Thymus (tissue), 11 donors: ENCODE measurements around the gene AHCY. TPM values are rescaled to one million over a fixed set of nuclear protein-coding genes. Genes with fewer than 3 reads are reported as not detected.
A peak's percentile ranks its signal among the peaks of the same experiment; 100 is the strongest.
"Not testable (repeated sequence)": the region's sequence is repeated elsewhere in the genome, so short reads cannot be mapped to it uniquely, and the experiment has no call there.

Source experiments
- DNase-seq, 9 donors: peaks; one replicate each; pipeline ENCODE4 v3.0.0-alpha.2; 2013; ENCODE audit warnings: low spot score in 9 of 9, low read depth in 6 of 9, missing footprints in 1 of 9
- H3K27ac ChIP-seq, 2 donors: one replicate each; pipeline ENCODE4 v1.5.1; 2013; ENCODE audit warnings: control low read depth in 1 of 2, low read depth in 1 of 2, low read length in 1 of 2, mild to moderate bottlenecking in 1 of 2, moderate library complexity in 1 of 2
- H3K27me3 ChIP-seq, 2 donors: one replicate each; pipeline ENCODE4 v1.5.1; 2013; ENCODE audit warnings: low read length in 1 of 2; ENCODE audit not compliant: control insufficient read depth in 2 of 2, insufficient read depth in 1 of 2
- H3K36me3 ChIP-seq, 2 donors: one replicate each; pipeline ENCODE4 v1.5.1; 2013; ENCODE audit warnings: low read length in 1 of 2, mild to moderate bottlenecking in 1 of 2, moderate library complexity in 1 of 2; ENCODE audit not compliant: control insufficient read depth in 2 of 2, insufficient read depth in 2 of 2
- H3K4me1 ChIP-seq, 2 donors: one replicate each; pipeline ENCODE4 v1.5.1; 2013; ENCODE audit warnings: low read length in 2 of 2; ENCODE audit not compliant: control insufficient read depth in 2 of 2, insufficient read depth in 2 of 2
- H3K4me3 ChIP-seq, 2 donors: one replicate each; pipeline ENCODE4 v1.5.1; 2013; ENCODE audit warnings: low read length in 2 of 2, control low read depth in 1 of 2, mild to moderate bottlenecking in 1 of 2
- H3K9me3 ChIP-seq, 2 donors: one replicate each; pipeline ENCODE4 v1.5.1; 2013; ENCODE audit warnings: low read length in 1 of 2, mild to moderate bottlenecking in 1 of 2; ENCODE audit not compliant: control insufficient read depth in 2 of 2, insufficient read depth in 1 of 2
- WGBS: extraction: QIAGEN DNeasy Blood & Tissue Kit; methylation state at CpG from one replicate; pipeline ENCODE4 v1.1.7; 2013; 5-methylcytosine and 5-hydroxymethylcytosine counted together
- polyA plus RNA-seq: library from polyadenylated mRNA; stranded (reverse); fragments of 200-250 nt; gene quantifications from one replicate; pipeline ENCODE4 v1.2.3, GENCODE V29; 2013
- total RNA-seq: library from RNA; stranded (reverse); fragments of 120-200 nt; gene quantifications from one replicate; pipeline ENCODE4 v1.2.4, GENCODE V29; 2013
- donor health status: healthy.

The AHCY gene
- total and polyA plus RNA-seq, 2 donors, result 56.0 to 69.6 TPM

DNA sequence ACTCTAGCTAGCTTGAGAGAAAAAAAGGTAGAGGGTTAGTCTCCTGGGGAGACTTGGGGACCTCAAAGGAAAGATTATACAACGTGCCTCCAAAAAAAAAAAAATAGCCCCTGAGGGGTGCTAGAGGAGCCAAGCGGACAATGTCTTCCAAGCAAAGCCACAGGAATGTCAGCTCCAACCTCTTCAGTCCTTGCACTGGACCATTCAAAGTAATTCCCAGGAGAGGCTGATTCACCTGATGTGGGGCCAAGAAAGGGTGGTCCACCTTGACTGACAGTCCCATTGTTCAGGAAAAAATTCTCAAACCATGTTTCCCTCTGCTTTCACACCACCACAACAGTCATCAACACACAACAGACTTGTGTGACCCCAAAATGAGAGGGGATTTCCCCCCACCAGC is 31.2 kb downstream of the AHCY start:
- WGBS, result 95% methylated on average over 2 of the region's 2 CpGs

DNA sequence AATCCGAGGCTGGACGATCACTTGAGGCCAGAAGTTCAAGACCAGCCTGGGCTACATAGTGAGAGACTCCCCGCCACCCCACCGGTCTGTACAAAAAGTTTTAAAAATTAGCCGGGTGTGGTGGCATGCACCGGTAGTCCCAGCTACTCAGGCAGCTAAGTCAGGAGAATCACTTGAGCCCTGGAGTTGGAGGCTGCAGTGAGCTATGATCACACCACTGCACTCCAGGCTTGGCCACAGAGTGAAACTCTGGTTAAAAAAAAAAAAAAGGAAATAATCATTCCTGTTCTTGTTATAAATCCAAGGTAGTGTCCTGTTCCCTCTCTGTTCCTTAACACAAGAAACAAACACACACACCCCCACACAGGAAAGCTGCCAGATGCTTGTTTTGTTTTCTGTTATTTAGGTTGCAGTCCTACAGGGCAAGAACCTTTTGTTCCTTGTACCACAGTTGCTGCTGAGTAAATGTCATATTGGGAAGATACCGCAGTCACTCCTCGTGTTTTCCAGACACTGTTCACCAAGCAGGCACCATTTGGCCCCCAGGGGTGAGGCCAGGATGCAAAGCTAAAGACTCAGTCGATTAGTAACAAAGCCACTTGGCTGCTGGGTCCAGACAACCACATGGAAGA is 33.0 kb downstream of the AHCY start:
- Histone ChIP-seq H3K4me1 (peaks cover 0 to 10% of the 10 kb centered on the region in 2 donors), H3K9me3 (no peaks in the 10 kb centered on the region), H3K4me3 (no peak overlapping the region), H3K36me3 (peaks cover 0 to 8% of the 10 kb centered on the region in 2 donors), H3K27ac (no peak overlapping the region), H3K27me3 (peaks cover 0 to 5% of the 10 kb centered on the region in 2 donors)
- 97% methylated on average over 9 of the region's 9 CpGs for WGBS
- DNase-seq, result no peak

More for the DNA sequence above, 31.2 kb downstream of the AHCY start:
- Histone ChIP-seq H3K4me1 (peaks cover 0 to 10% of the 10 kb centered on the region in 2 donors), H3K27ac (no peak overlapping the region), H3K27me3 (peaks cover 0 to 5% of the 10 kb centered on the region in 2 donors), H3K4me3 (no peak overlapping the region), H3K36me3 (peaks cover 7 to 20% of the 10 kb centered on the region in 2 donors), H3K9me3 (no peaks in the 10 kb centered on the region)
- no peak for DNase-seq

DNA sequence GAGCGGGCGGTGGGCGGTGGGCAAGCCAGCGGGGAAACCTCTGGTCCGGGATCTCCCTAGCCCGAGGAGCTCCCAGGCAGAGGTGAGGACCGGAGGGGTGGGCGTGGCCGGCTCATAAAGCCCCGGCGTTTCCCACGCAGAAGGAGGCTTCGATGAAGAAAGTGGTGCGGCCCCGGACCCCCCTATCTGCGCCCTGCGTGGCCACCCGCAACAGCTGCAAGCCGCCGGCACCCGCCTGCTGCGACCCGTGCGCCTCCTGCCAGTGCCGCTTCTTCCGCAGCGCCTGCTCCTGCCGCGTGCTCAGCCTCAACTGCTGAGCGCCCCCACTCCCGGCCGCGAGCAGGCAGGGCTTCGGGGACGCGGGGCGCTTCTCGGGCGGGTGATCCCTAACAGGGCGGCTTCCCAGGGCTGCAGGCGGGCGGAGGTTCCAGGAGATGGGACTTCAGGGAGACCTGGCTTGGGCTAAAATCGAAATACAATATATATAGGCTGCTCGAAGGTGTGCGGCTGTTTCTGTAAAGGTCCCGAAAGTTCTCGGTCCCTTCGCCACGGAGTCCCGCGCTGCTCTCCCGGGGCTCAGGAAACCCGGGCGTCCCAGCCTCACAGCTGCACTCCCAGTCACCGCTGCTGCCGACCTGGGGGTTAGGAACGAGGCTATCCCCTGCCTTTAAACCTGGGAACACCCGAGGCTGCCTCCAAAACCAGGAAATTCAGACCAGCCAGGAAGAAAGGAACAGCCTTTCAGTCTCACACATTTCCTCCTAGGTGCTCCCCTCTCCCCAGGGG is 34.1 kb downstream of the AHCY start:
- H3K36me3 ChIP-seq, result peaks cover 0 to 4% of the 10 kb centered on the region in 2 donors
- H3K27ac ChIP-seq, result no peak overlapping the region
- 14% methylated on average over 58 of the region's 58 CpGs for WGBS
- peak overlapping the region; percentile 32 to 48 for H3K4me3 ChIP-seq
- H3K4me1 ChIP-seq, result peaks cover 0 to 10% of the 10 kb centered on the region in 2 donors
- peaks cover 0 to 5% of the 10 kb centered on the region in 2 donors for H3K27me3 ChIP-seq
- peak in 8 of 9 donors; percentile 2 to 69 (median 27) for DNase-seq
- H3K9me3 ChIP-seq, result no peaks in the 10 kb centered on the region

DNA sequence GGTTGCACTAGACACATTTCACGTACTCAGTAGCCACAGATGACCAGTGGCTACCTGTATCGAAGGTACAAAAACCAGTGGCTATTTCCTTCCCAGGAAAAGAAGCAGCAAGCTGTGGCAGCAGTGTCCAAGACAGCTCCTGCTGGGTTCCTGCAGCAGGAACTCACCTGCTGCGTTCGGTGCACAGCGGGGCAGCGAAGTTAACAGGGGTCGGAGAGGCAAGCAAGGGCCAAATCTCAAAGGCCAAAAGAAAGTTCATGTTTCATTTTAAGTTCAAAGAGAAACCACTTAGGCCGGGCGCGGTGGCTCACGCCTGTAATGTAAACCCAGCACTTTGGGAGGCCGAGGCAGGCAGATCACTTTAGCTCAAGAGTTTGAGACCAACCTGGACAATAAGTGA is 35.0 kb downstream of the AHCY start:
- Histone ChIP-seq H3K9me3 (no peaks in the 10 kb centered on the region), H3K36me3 (no peaks in the 10 kb centered on the region), H3K4me3 (no peak overlapping the region), H3K4me1 (peaks cover 0 to 10% of the 10 kb centered on the region in 2 donors), H3K27me3 (peaks cover 0 to 5% of the 10 kb centered on the region in 2 donors), H3K27ac (no peak overlapping the region)
- WGBS, result 98% methylated on average over 12 of the region's 12 CpGs
- no peak for DNase-seq

DNA sequence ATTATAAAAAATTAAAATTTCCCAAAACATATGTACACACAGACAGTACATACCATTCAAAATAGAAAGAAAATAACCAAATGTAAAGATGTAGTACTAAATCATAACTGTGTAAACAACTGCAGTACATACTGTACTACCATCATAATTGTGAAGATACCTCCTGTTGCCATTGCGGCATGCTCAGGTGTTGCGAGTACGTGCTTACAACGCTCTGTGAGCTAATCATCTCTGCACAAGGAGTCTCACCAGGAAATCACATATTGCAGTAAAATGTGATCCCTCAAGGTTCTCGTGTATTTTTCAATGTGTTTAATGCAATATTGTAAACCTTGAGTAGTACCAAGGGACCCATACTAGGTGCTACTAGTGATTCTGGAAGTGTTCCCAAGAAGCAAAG is 39.0 kb downstream of the AHCY start:
- H3K4me1 ChIP-seq, result peaks cover 0 to 5% of the 10 kb centered on the region in 2 donors
- WGBS, result 97% methylated on average over 5 of the region's 5 CpGs
- no peak for DNase-seq
- no peaks in the 10 kb centered on the region for H3K36me3 ChIP-seq
- peaks cover 0 to 2% of the 10 kb centered on the region in 2 donors for H3K27me3 ChIP-seq
- H3K4me3 ChIP-seq, result no peak overlapping the region
- no peak overlapping the region for H3K27ac ChIP-seq
- no peaks in the 10 kb centered on the region for H3K9me3 ChIP-seq

DNA sequence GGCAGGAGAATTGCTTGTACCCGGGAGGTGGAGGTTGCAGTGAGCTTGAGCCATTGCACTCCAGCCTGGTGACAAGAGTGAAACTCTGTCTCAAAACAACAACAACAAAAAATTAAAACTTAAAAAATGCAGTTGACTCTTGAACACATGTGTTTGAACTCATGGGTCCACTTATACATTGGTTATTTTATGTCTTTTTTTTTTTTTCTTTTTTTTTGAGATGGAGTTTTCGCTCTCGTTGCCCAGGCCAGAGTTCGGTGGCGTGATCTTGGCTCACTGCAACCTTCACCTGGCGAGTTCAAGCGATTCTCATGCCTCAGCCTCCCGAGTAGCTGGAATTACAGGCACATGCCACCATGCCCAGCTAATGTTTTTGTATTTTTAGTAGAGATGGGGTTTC is 39.7 kb downstream of the AHCY start:
- not testable (repeated sequence) for H3K4me3 ChIP-seq, DNase-seq, H3K4me1 ChIP-seq, H3K36me3 ChIP-seq, H3K9me3 ChIP-seq, H3K27me3 ChIP-seq, H3K27ac ChIP-seq
- 98% methylated on average over 8 of the region's 8 CpGs for WGBS

DNA sequence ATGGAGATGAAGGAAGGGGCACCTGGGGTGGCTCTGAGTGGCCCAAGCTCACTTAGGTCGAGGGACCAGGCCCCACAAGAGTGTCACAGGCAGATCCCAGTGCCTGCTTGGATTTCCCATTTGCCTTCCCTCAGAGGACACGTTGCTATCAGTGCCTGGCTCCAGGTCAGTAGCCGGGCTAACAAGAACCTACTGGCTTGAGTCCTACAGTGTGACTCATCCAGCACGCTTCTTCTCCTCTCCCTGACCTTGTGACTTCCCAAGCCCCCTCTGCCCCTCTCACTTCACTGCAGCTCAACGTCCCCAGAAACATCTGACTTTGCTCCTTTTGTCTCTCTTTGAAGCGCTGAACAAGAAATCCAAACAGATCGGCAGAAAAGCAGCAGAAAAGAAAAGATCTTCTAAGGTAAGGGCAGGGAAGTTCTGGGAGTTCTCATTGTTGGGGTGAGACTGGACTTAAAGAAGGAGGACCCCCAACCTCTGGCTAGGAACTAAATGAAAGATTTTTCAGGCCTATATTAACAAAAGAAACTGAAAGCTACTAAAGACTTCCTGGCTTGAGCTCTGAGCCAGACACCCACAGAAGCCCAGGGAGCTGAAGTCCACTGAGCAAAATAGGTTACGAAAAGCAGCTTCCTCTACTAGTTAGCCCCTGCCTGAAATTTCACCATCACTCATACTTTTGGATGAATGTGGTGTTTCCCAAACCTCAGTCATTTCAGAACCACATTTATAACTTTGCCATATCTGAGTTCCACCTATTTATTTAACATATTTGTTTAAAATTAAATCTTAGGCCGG is 40.5 kb downstream of the AHCY start:
- WGBS, result 96% methylated on average over 9 of the region's 9 CpGs
- H3K4me1 ChIP-seq, result no peaks in the 10 kb centered on the region
- H3K27ac ChIP-seq, result peak overlapping the region in 1 of 2 donors; percentile 8
- H3K36me3 ChIP-seq, result no peaks in the 10 kb centered on the region
- no peaks in the 10 kb centered on the region for H3K27me3 ChIP-seq
- H3K4me3 ChIP-seq, result no peak overlapping the region
- no peaks in the 10 kb centered on the region for H3K9me3 ChIP-seq
- no peak for DNase-seq

DNA sequence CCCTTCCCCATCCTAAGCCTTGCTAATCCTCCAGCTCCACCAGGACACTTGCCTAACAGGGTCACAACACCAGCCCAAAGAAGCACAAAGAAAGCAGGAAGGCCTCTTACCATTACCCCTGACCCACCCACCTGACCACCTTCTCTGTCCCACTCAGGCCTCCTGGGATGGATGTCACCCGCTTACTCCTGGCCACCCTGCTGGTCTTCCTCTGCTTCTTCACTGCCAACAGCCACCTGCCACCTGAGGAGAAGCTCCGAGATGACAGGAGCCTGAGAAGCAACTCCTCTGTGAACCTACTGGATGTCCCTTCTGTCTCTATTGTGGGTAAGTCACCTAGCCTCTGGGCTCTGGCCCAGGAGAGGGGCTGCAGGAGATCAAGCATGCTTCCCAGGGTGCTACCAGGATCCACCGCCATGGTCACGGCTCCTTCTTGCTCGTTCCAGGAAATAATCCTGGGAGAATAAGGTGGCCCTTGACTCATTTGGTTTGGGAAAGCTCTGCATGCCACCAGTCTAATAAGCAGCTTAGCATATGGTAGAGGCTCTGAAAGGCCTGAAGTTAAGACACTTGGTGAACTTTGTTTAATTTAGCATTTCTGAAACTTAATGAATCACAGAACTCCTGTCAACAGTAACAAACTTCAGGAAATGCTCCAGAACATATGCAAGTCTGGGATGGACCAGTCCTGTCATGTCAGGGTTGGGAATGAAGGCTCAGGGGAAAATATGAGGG is 42.8 kb downstream of the AHCY start:
- no peak for DNase-seq
- Histone ChIP-seq H3K27ac (no peak overlapping the region), H3K27me3 (no peaks in the 10 kb centered on the region), H3K4me3 (no peak overlapping the region), H3K9me3 (no peaks in the 10 kb centered on the region), H3K36me3 (no peaks in the 10 kb centered on the region), H3K4me1 (no peaks in the 10 kb centered on the region)
- 99% methylated on average over 5 of the region's 5 CpGs for WGBS
